ENCODE results near the gene CFAP46.

CFAP46 gene

GRCh38 chr10:132893090-132893489 is 49.3 kb downstream of the CFAP46 start:
- ChIA-PET CTCF (interaction anchor here (0.6 kb wide), 1 partner anchor 141 kb away, joined by 6 read pairs; no protein-coding TSS in a partner anchor), POLR2A (no interaction called here)
- TF ChIP-seq FOXA1 (IDR thresholded peaks at IDR 0.05) (no peak), FOXM1 (IDR thresholded peaks at IDR 0.05; ENCODE audit: borderline replicate concordance) (no peak), SUZ12 (IDR thresholded peaks at IDR 0.05) (no peak), ZNF384 (IDR thresholded peaks at IDR 0.05) (no peak), NFRKB (IDR thresholded peaks at IDR 0.05) (no peak), SP1 (IDR thresholded peaks at IDR 0.05) (no peak), ARNT (IDR thresholded peaks at IDR 0.05) (no peak), TARDBP (IDR thresholded peaks at IDR 0.05) (no peak), FOXK2 (IDR thresholded peaks at IDR 0.05) (no peak), CTBP1 (IDR thresholded peaks at IDR 0.05; ENCODE audit: borderline replicate concordance) (no peak), L3MBTL2 (conservative IDR thresholded peaks at IDR 0.05) (no peak), BHLHE40 (IDR thresholded peaks at IDR 0.05; ENCODE audit: borderline replicate concordance) (no peak), PKNOX1 (IDR thresholded peaks at IDR 0.05) (no peak), HDGF (IDR thresholded peaks at IDR 0.05; ENCODE audit: borderline replicate concordance) (no peak), LEF1 (IDR thresholded peaks at IDR 0.05; ENCODE audit: borderline replicate concordance) (no peak), ELF4 (IDR thresholded peaks at IDR 0.05) (no peak)
- DNase-seq (ENCODE audit: extremely low spot score) = no peak

GRCh38 chr10:132892004-132892403 is 50.4 kb downstream of the CFAP46 start:
- ChIA-PET CTCF (interaction anchor here (0.6 kb wide), 1 partner anchor 175 kb away, joined by 3 read pairs; no protein-coding TSS in a partner anchor), POLR2A (no interaction called here)
- TF ChIP-seq TARDBP (IDR thresholded peaks at IDR 0.05) (no peak), ARNT (IDR thresholded peaks at IDR 0.05) (no peak), L3MBTL2 (conservative IDR thresholded peaks at IDR 0.05) (no peak), HDGF (IDR thresholded peaks at IDR 0.05; ENCODE audit: borderline replicate concordance) (no peak), NFRKB (IDR thresholded peaks at IDR 0.05) (no peak), BHLHE40 (IDR thresholded peaks at IDR 0.05; ENCODE audit: borderline replicate concordance) (no peak), LEF1 (IDR thresholded peaks at IDR 0.05; ENCODE audit: borderline replicate concordance) (no peak), PKNOX1 (IDR thresholded peaks at IDR 0.05) (no peak), FOXK2 (IDR thresholded peaks at IDR 0.05) (no peak), SUZ12 (IDR thresholded peaks at IDR 0.05) (no peak), FOXA1 (IDR thresholded peaks at IDR 0.05) (no peak), CTBP1 (IDR thresholded peaks at IDR 0.05; ENCODE audit: borderline replicate concordance) (no peak), SP1 (IDR thresholded peaks at IDR 0.05) (no peak), ELF4 (IDR thresholded peaks at IDR 0.05) (no peak), ZNF384 (IDR thresholded peaks at IDR 0.05) (no peak), FOXM1 (IDR thresholded peaks at IDR 0.05; ENCODE audit: borderline replicate concordance) (no peak)
- no peak for DNase-seq (ENCODE audit: extremely low spot score)

GRCh38 chr10:132891368-132891767 is 51.0 kb downstream of the CFAP46 start:
- CTCF ChIA-PET = no interaction called here
- POLR2A ChIA-PET = no interaction called here
- TF ChIP-seq FOXK2 (IDR thresholded peaks at IDR 0.05) (no peak), ZNF384 (IDR thresholded peaks at IDR 0.05) (no peak), SP1 (IDR thresholded peaks at IDR 0.05) (no peak), NFRKB (IDR thresholded peaks at IDR 0.05) (no peak), L3MBTL2 (conservative IDR thresholded peaks at IDR 0.05) (no peak), BHLHE40 (IDR thresholded peaks at IDR 0.05; ENCODE audit: borderline replicate concordance) (no peak), HDGF (IDR thresholded peaks at IDR 0.05; ENCODE audit: borderline replicate concordance) (no peak), SUZ12 (IDR thresholded peaks at IDR 0.05) (no peak), FOXM1 (IDR thresholded peaks at IDR 0.05; ENCODE audit: borderline replicate concordance) (no peak), TARDBP (IDR thresholded peaks at IDR 0.05) (no peak), LEF1 (IDR thresholded peaks at IDR 0.05; ENCODE audit: borderline replicate concordance) (no peak), ARNT (IDR thresholded peaks at IDR 0.05) (no peak), ELF4 (IDR thresholded peaks at IDR 0.05) (no peak), PKNOX1 (IDR thresholded peaks at IDR 0.05) (no peak), FOXA1 (IDR thresholded peaks at IDR 0.05) (no peak), CTBP1 (IDR thresholded peaks at IDR 0.05; ENCODE audit: borderline replicate concordance) (no peak)
- DNase-seq (ENCODE audit: extremely low spot score) = no peak

- POLR2A ChIA-PET = no interaction called here
- CTCF ChIA-PET = no interaction called here
- no peak for DNase-seq (ENCODE audit: extremely low spot score)
- TF ChIP-seq NFRKB (IDR thresholded peaks at IDR 0.05) = no peak
- no peak for TF ChIP-seq FOXM1 (IDR thresholded peaks at IDR 0.05; ENCODE audit: borderline replicate concordance)
- no peak for TF ChIP-seq BHLHE40 (IDR thresholded peaks at IDR 0.05; ENCODE audit: borderline replicate concordance)
- TF ChIP-seq SUZ12 (IDR thresholded peaks at IDR 0.05) = no peak
- TF ChIP-seq PKNOX1 (IDR thresholded peaks at IDR 0.05) = no peak
- no peak for TF ChIP-seq ZNF384 (IDR thresholded peaks at IDR 0.05)
- TF ChIP-seq CTBP1 (IDR thresholded peaks at IDR 0.05; ENCODE audit: borderline replicate concordance) = no peak
- no peak for TF ChIP-seq LEF1 (IDR thresholded peaks at IDR 0.05; ENCODE audit: borderline replicate concordance)
- TF ChIP-seq TARDBP (IDR thresholded peaks at IDR 0.05) = no peak
- TF ChIP-seq FOXK2 (IDR thresholded peaks at IDR 0.05) = no peak
- TF ChIP-seq ELF4 (IDR thresholded peaks at IDR 0.05) = no peak
- no peak for TF ChIP-seq L3MBTL2 (conservative IDR thresholded peaks at IDR 0.05)
- TF ChIP-seq ARNT (IDR thresholded peaks at IDR 0.05) = no peak
- TF ChIP-seq FOXA1 (IDR thresholded peaks at IDR 0.05) = no peak
- TF ChIP-seq SP1 (IDR thresholded peaks at IDR 0.05) = no peak
- no peak for TF ChIP-seq HDGF (IDR thresholded peaks at IDR 0.05; ENCODE audit: borderline replicate concordance)
Measured at GRCh38 chr10:132890301-132890700, 52.1 kb downstream of the CFAP46 start.

- no peak for DNase-seq (ENCODE audit: extremely low spot score)
- TF ChIP-seq FOXK2 (IDR thresholded peaks at IDR 0.05) (no peak), TARDBP (IDR thresholded peaks at IDR 0.05) (no peak), BHLHE40 (IDR thresholded peaks at IDR 0.05; ENCODE audit: borderline replicate concordance) (no peak), NFRKB (IDR thresholded peaks at IDR 0.05) (no peak), L3MBTL2 (conservative IDR thresholded peaks at IDR 0.05) (no peak), FOXA1 (IDR thresholded peaks at IDR 0.05) (no peak), LEF1 (IDR thresholded peaks at IDR 0.05; ENCODE audit: borderline replicate concordance) (no peak)
- ChIA-PET CTCF (no interaction called here), POLR2A (no interaction called here)
Measured at GRCh38 chr10:132889556-132889955, 52.8 kb downstream of the CFAP46 start.
